Caco-2 (cell line): ENCODE results near the gene ABCG5. TPM values are rescaled to one million over a fixed set of nuclear protein-coding genes. Genes with fewer than 3 reads are reported as not detected.

Source experiments
- BruUV-seq: library from RNA; stranded (reverse); fragments of 400-500 nt; replicated peaks from 2 replicates; lab custom pipeline; 2021; lab: Mats Ljungman, UMichigan
- CTCF ChIA-PET: fragments of 300-600 bp; sonication (Branson Sonifier 250); formaldehyde crosslinking; loops from one replicate; lab custom pipeline; 2022; ENCODE audit warnings: antibody characterized with exemption; lab: Charles Lee
- POLR2A ChIA-PET: fragments of 300-600 bp; sonication (Branson Sonifier 250); formaldehyde crosslinking; loops from one replicate; lab custom pipeline; 2022; ENCODE audit warnings: antibody characterized with exemption; lab: Charles Lee
- DNase-seq, 2 experiments: peaks; one replicate each; pipeline versions ENCODE4 v3.0.0 to v3.0.0-alpha.2; 2020 to 2022
- H3K27me3 ChIP-seq: replicated peaks from 2 replicates; pipeline ENCODE4 v1.6.0; 2011; ENCODE audit warnings: low read length; ENCODE audit not compliant: control insufficient read depth, insufficient read depth
- H3K36me3 ChIP-seq: 2 replicates; pipeline ENCODE4 v1.5.1; 2011; ENCODE audit warnings: low read length; ENCODE audit not compliant: control insufficient read depth, insufficient read depth
- H3K4me1 ChIP-seq: fragments of 250-450 bp; sonication (Bioruptor Pico); 2 replicates; pipeline ENCODE4 v1.5.1; 2020; ENCODE audit warnings: mild to moderate bottlenecking
- H3K4me3 ChIP-seq: 2 replicates; pipeline ENCODE4 v1.5.1; 2011; ENCODE audit warnings: low read depth, mild to moderate bottlenecking, control low read depth, low read length
- H3K9me3 ChIP-seq: fragments of 250-450 bp; sonication (Bioruptor Pico); 2 replicates; pipeline ENCODE4 v1.5.1; 2020; ENCODE audit warnings: mild to moderate bottlenecking, moderate library complexity
- H3K27ac Mint-ChIP-seq: one replicate; pipeline ENCODE4 v1.8.0; 2022; ENCODE audit warnings: mixed read lengths; ENCODE audit not compliant: unreplicated experiment
- H3K27me3 Mint-ChIP-seq: one replicate; pipeline ENCODE4 v1.8.0; 2022; ENCODE audit warnings: mixed read lengths; ENCODE audit not compliant: insufficient read depth, unreplicated experiment
- H3K36me3 Mint-ChIP-seq: one replicate; pipeline ENCODE4 v1.8.0; 2022; ENCODE audit warnings: mild to moderate bottlenecking, mixed read lengths; ENCODE audit not compliant: insufficient read depth, unreplicated experiment
- H3K4me1 Mint-ChIP-seq: one replicate; pipeline ENCODE4 v1.8.0; 2022; ENCODE audit warnings: low read depth, mixed read lengths; ENCODE audit not compliant: unreplicated experiment
- H3K4me3 Mint-ChIP-seq: one replicate; pipeline ENCODE4 v1.8.0; 2022; ENCODE audit warnings: mild to moderate bottlenecking, moderate library complexity, mixed read lengths; ENCODE audit not compliant: unreplicated experiment
- H3K9me3 Mint-ChIP-seq: one replicate; pipeline ENCODE4 v1.8.0; 2022; ENCODE audit warnings: mixed read lengths; ENCODE audit not compliant: unreplicated experiment
- intact Hi-C: fragments of 100-400 bp; cut with micrococcal nuclease; formaldehyde crosslinking; loops from one replicate; pipeline ENCODE4 v1.10.0; 2022; ENCODE audit not compliant: unreplicated experiment
- total RNA-seq: library from RNA; stranded (reverse); gene quantifications from 2 replicates; pipeline ENCODE4 v1.2.3, GENCODE V29; 2022
- TF ChIP-seq, protein P1 (sequence below), 2 experiments: fragments of 200-600 bp in 1 of 2; IDR thresholded peaks; 1 replicate in 1 of 2; 2 replicates in 1 of 2; pipeline versions ENCODE4 v1.5.1 to v1.8.0; 2011 to 2022; ENCODE audit warnings: antibody characterized with exemption in 1 of 2, control low read depth in 1 of 2, inconsistent platforms in 1 of 2, low read depth in 1 of 2, low read length in 1 of 2, mild to moderate bottlenecking in 1 of 2, moderate library complexity in 1 of 2; ENCODE audit not compliant: insufficient read depth in 1 of 2, severe bottlenecking in 1 of 2, unreplicated experiment in 1 of 2

The ABCG5 gene
- total RNA-seq, 1 experiment from 2014 or later: not detected

DNA sequence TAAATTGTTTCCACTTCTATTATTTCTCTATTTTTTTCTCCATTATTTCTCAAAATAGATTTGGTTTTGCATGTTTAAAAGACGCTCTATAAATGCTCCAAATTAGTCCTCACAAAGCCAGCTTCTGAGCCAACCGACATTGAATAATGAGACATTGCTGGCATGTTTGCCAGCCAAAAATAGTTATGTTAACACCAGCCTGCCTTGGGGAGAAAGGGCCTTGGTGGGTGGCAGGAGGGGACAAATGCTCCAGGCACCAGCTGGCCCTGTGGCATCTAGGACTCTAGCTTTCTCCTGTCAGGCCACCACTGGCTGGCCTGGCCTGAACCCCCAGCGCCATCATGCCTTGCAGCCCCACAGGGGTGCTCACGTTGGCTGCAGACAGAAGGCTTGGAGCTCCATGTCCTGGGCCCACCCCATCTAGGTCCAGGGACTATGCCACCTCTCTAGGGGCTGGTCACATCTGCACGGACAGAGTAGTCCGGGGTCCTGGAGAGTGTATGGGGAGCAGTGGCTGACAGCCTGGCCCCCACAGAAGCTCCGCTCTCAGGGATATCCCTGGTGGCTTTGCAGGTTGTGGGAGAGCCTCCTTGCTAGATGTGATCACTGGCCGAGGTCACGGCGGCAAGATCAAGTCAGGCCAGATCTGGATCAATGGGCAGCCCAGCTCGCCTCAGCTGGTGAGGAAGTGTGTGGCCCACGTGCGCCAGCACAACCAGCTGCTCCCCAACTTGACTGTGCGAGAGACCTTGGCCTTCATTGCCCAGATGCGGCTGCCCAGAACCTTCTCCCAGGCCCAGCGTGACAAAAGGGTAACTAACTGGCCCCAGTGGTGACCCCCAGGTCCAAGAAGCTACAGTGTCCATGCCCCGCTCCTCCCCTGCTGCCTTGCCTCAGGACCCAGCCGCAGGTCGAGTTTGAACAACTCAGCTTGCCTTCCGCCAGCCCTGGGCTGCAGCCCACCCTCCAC lies 12.7 kb upstream of the ABCG5 start:
- Mint-ChIP-seq H3K36me3 (no peaks in the 10 kb centered on the region), H3K27me3 (peaks cover 13% of the 10 kb centered on the region), H3K4me1 (no peaks in the 10 kb centered on the region), H3K9me3 (no peaks in the 10 kb centered on the region), H3K27ac (no peak overlapping the region), H3K4me3 (no peak overlapping the region)
- Histone ChIP-seq H3K4me1 (no peaks in the 10 kb centered on the region), H3K9me3 (no peaks in the 10 kb centered on the region), H3K4me3 (no peak overlapping the region), H3K36me3 (no peaks in the 10 kb centered on the region), H3K27me3 (no peaks in the 10 kb centered on the region)
- no TSS peak for BruUV-seq
- TF ChIP-seq, protein P1, sequence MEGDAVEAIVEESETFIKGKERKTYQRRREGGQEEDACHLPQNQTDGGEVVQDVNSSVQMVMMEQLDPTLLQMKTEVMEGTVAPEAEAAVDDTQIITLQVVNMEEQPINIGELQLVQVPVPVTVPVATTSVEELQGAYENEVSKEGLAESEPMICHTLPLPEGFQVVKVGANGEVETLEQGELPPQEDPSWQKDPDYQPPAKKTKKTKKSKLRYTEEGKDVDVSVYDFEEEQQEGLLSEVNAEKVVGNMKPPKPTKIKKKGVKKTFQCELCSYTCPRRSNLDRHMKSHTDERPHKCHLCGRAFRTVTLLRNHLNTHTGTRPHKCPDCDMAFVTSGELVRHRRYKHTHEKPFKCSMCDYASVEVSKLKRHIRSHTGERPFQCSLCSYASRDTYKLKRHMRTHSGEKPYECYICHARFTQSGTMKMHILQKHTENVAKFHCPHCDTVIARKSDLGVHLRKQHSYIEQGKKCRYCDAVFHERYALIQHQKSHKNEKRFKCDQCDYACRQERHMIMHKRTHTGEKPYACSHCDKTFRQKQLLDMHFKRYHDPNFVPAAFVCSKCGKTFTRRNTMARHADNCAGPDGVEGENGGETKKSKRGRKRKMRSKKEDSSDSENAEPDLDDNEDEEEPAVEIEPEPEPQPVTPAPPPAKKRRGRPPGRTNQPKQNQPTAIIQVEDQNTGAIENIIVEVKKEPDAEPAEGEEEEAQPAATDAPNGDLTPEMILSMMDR (IDR thresholded peaks at IDR 0.05; ENCODE audit: insufficient read depth in 1 of 2, low read depth in 1 of 2, low read length in 1 of 2, severe bottlenecking in 1 of 2, unreplicated experiment in 1 of 2): no peak
- intact Hi-C loops: no loop called here
- ChIA-PET CTCF (no interaction called here), POLR2A (no interaction called here)
- no peak for DNase-seq

DNA sequence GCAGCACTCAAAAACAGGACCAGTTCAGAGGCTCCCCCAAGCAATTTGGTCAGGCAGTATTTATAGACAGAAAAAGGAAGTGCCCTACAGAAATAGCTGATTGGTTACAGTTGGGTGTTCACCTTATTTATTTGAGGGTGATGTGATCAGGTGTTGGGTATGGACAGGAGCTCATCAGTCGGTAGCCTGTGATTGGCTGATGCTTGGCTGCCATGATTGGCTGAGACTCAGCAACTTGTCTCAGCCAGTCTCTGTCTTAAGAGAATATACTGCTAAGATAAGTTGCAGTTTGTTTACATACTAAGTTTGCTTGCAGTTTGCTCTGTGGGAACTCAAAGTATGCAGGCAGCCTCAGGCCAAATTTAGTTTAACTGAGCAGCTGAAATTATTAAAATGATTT lies 9.6 kb upstream of the ABCG5 start:
- no peaks in the 10 kb centered on the region for H3K36me3 Mint-ChIP-seq
- CTCF ChIA-PET: interaction anchor here (0.6 kb wide), 1 partner anchor 712 kb away, joined by 3 read pairs; no protein-coding TSS in a partner anchor
- no peak overlapping the region for H3K4me3 Mint-ChIP-seq
- Histone ChIP-seq H3K4me3 (no peak overlapping the region), H3K36me3 (no peaks in the 10 kb centered on the region), H3K9me3 (no peaks in the 10 kb centered on the region), H3K4me1 (no peaks in the 10 kb centered on the region), H3K27me3 (no peaks in the 10 kb centered on the region)
- no peaks in the 10 kb centered on the region for H3K4me1 Mint-ChIP-seq
- no peak for DNase-seq
- intact Hi-C loops: no loop called here
- no TSS peak for BruUV-seq
- TF ChIP-seq, protein P1 (IDR thresholded peaks at IDR 0.05; ENCODE audit: insufficient read depth in 1 of 2, low read depth in 1 of 2, low read length in 1 of 2, severe bottlenecking in 1 of 2, unreplicated experiment in 1 of 2): no peak
- H3K27ac Mint-ChIP-seq: no peak overlapping the region
- no peaks in the 10 kb centered on the region for H3K27me3 Mint-ChIP-seq
- POLR2A ChIA-PET: no interaction called here
- no peaks in the 10 kb centered on the region for H3K9me3 Mint-ChIP-seq

DNA sequence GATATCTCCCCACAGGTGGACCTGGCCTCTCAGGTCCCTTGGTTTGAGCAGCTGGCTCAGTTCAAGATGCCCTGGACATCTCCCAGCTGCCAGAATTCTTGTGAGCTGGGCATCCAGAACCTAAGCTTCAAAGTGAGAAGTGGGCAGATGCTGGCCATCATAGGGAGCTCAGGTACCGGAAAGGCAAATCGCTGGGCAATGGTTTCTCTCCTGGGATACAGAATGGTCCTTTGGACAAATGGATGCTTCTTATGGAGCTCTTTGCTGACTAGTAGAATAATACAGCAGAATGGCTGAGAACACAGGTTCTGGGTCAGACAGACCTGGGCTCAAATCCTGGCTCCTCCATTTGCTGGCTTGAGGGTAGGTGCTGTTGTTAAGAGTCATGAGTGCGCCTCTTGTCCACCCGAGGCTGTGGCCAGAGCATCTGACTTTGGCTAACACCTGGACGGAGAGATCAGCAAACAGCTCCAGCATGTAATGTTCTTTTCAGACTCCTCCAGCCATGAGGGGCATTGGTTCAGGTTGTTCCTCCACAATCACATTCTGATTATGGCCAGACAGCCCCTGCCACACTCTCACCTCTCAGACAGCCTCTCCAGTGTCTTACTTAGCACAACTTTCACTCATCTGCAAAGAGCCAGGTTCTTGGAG lies 7.6 kb upstream of the ABCG5 start:
- no TSS peak for BruUV-seq
- Mint-ChIP-seq H3K9me3 (no peaks in the 10 kb centered on the region), H3K36me3 (no peaks in the 10 kb centered on the region), H3K27ac (no peak overlapping the region), H3K27me3 (no peaks in the 10 kb centered on the region), H3K4me3 (no peak overlapping the region), H3K4me1 (no peaks in the 10 kb centered on the region)
- ChIA-PET POLR2A (no interaction called here), CTCF (interaction anchor here (0.7 to 1.7 kb wide), 2 partner anchors 12 to 241 kb away, joined by 3 to 5 read pairs; no protein-coding TSS in a partner anchor)
- no peak for DNase-seq
- H3K9me3 ChIP-seq: no peaks in the 10 kb centered on the region
- TF ChIP-seq, protein P1 (IDR thresholded peaks at IDR 0.05; ENCODE audit: insufficient read depth in 1 of 2, low read depth in 1 of 2, low read length in 1 of 2, severe bottlenecking in 1 of 2, unreplicated experiment in 1 of 2): no peak
- H3K36me3 ChIP-seq: no peaks in the 10 kb centered on the region
- no peaks in the 10 kb centered on the region for H3K27me3 ChIP-seq
- H3K4me1 ChIP-seq: no peaks in the 10 kb centered on the region
- H3K4me3 ChIP-seq: no peak overlapping the region
- intact Hi-C loops: no loop called here
